Chondrocyte (in vitro differentiated cells): ENCODE data around the gene MN1. TPM values are rescaled to one million over a fixed set of nuclear protein-coding genes. Genes with fewer than 3 reads are reported as not detected.

Experiments used
- DNase-seq: peaks from one replicate; pipeline ENCODE4 v3.0.0; 2021; ENCODE audit warnings: mixed read lengths, low spot score
- H3K27ac Mint-ChIP-seq: one replicate; pipeline ENCODE4 v1.8.0; 2021; ENCODE audit warnings: mild to moderate bottlenecking, moderate library complexity, mixed read lengths; ENCODE audit not compliant: unreplicated experiment
- H3K27me3 Mint-ChIP-seq: 2 replicates; pipeline ENCODE4 v1.8.0; 2021; ENCODE audit warnings: low read depth, mixed read lengths
- H3K36me3 Mint-ChIP-seq: 2 replicates; pipeline ENCODE4 v1.8.0; 2021; ENCODE audit warnings: low read depth, mixed read lengths
- H3K4me1 Mint-ChIP-seq: 2 replicates; pipeline ENCODE4 v1.8.0; 2021; ENCODE audit warnings: low read depth, mild to moderate bottlenecking, mixed read lengths
- H3K4me3 Mint-ChIP-seq: one replicate; pipeline ENCODE4 v1.8.0; 2021; ENCODE audit warnings: mild to moderate bottlenecking, moderate library complexity, mixed read lengths; ENCODE audit not compliant: unreplicated experiment
- H3K9me3 Mint-ChIP-seq: 2 replicates; pipeline ENCODE4 v1.8.0; 2021; ENCODE audit warnings: low read depth, mixed read lengths
- total RNA-seq: library from RNA; stranded (reverse); gene quantifications from 3 replicates; pipeline ENCODE4 v1.2.1, GENCODE V29; 2021
- TF ChIP-seq, protein P1 (sequence below): fragments of 200-600 bp; sonication (generic); IDR thresholded peaks from 2 replicates; pipeline ENCODE4 v1.5.0; 2021; ENCODE audit warnings: antibody characterized with exemption, mild to moderate bottlenecking, moderate library complexity

The MN1 gene
- total RNA-seq, 1 donor from 2014 or later = 119 TPM

DNA sequence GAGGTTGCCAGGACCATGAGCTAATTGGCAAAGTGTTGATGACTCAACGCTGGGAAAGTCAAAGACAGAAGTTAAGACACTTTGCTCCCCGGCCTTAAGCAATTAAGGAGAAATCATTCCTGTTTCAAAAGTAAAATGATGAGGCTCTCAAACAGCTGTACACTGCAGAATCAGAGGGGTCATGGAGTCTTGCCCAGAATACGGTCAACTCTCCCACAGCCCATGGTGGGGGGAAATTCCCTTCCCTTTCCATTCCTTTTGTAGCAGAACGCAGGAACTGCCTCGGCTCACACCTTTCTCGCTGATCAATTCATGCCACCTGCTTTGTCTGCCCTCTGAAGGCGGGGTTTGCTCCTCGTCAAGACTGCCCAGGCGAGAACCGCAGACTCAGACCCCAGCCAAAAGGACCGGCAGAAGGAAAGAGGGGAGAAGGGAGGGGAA is 52.8 kb downstream of the MN1 start:
- no peaks in the 10 kb centered on the region for H3K27me3 Mint-ChIP-seq
- no peaks in the 10 kb centered on the region for H3K9me3 Mint-ChIP-seq
- peaks cover 20% of the 10 kb centered on the region for H3K36me3 Mint-ChIP-seq
- peak overlapping the region; percentile 90 for H3K27ac Mint-ChIP-seq
- H3K4me3 Mint-ChIP-seq = peak overlapping the region; percentile 51
- TF ChIP-seq, protein P1, sequence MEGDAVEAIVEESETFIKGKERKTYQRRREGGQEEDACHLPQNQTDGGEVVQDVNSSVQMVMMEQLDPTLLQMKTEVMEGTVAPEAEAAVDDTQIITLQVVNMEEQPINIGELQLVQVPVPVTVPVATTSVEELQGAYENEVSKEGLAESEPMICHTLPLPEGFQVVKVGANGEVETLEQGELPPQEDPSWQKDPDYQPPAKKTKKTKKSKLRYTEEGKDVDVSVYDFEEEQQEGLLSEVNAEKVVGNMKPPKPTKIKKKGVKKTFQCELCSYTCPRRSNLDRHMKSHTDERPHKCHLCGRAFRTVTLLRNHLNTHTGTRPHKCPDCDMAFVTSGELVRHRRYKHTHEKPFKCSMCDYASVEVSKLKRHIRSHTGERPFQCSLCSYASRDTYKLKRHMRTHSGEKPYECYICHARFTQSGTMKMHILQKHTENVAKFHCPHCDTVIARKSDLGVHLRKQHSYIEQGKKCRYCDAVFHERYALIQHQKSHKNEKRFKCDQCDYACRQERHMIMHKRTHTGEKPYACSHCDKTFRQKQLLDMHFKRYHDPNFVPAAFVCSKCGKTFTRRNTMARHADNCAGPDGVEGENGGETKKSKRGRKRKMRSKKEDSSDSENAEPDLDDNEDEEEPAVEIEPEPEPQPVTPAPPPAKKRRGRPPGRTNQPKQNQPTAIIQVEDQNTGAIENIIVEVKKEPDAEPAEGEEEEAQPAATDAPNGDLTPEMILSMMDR = no peak
- DNase-seq = no peak
- peaks cover 68% of the 10 kb centered on the region for H3K4me1 Mint-ChIP-seq

DNA sequence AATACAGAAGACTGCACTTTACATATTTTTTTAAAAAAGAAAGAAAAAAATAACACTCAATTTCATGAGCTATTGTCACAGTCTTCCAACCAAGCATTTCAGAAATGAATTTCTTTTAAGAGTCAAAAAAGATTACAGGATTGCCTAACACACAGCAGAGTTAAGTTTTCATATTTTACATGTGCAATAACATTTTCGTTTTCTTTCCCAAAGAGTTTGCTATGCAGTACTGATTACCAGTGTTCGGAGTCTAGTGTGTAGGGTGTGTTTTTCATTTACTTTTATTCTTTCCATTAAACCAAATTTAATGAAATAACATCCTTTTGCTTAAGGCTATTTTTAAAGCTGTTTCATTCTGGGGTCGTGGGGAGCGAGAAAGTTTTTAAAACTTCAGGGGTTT is 53.2 kb downstream of the MN1 start:
- Mint-ChIP-seq H3K4me1 (peaks cover 64% of the 10 kb centered on the region), H3K27me3 (no peaks in the 10 kb centered on the region), H3K9me3 (no peaks in the 10 kb centered on the region), H3K4me3 (peak overlapping the region; percentile 51), H3K36me3 (peaks cover 20% of the 10 kb centered on the region), H3K27ac (peak overlapping the region; percentile 90)
- TF ChIP-seq, protein P1 = no peak
- DNase-seq = no peak

DNA sequence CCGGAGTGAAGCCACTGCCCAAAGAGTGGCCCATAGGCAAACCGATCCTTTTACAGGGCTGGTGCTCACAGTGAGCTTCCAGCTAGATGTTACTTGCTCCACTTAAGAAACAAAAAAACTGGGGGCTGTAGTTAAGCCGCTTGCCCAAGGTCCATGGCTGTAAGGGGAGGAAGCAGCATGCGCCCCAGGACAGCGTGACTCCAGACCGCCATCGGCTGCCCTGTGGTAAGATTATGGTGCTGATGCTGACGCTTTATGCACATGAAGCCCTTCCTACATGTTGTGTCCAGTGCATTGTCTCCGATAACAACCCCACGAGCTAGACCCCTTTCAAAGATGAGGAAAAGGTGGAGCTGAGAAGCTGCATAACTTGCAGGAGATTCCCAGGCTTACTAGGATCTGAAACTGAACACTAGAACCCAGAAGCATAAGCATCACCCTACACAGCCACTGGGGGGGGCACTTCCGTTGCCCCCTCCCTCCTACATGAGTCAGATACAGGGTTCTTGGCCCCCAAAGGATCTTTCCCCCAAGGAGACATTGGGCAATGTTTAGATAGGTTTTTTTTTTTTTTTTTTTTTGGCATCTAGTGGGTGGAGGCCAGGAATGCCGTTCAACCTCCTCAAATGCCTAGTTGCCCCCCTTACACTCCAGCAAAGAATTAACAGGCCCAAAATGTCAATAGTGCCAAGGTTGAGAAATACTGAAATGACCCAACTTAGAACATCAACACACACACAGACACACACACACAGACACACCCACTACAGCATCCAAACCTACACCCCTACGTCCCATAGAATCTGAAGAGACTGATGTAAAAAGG is 53.9 kb downstream of the MN1 start:
- TF ChIP-seq, protein P1 = peak; percentile 72
- no peaks in the 10 kb centered on the region for H3K27me3 Mint-ChIP-seq
- no peaks in the 10 kb centered on the region for H3K9me3 Mint-ChIP-seq
- peaks cover 20% of the 10 kb centered on the region for H3K36me3 Mint-ChIP-seq
- no peak for DNase-seq
- H3K4me1 Mint-ChIP-seq = peaks cover 56% of the 10 kb centered on the region
- peak overlapping the region; percentile 5 for H3K4me3 Mint-ChIP-seq
- H3K27ac Mint-ChIP-seq = peak overlapping the region; percentile 90

DNA sequence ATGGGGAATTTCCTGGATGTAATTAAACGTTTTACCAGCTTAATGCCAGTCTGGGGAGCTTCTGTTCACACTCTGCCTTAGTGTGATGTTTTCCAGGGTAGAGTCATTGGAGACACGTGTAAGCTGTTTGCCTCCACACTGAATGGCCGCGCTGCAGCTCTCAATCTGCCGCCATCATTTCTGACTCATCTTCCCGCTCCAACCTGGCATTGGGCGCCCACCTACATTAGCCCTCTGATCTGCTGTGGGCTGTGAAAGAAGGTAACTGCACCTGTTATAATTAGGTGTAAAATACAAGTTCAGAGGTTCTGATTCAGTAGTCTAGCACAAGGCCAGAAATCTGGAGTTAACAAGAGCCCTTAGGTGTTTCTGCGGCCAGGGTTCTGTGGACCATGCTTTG is 54.6 kb downstream of the MN1 start:
- Mint-ChIP-seq H3K36me3 (peaks cover 18% of the 10 kb centered on the region), H3K27ac (no peak overlapping the region), H3K4me3 (no peak overlapping the region), H3K27me3 (no peaks in the 10 kb centered on the region), H3K9me3 (no peaks in the 10 kb centered on the region), H3K4me1 (peaks cover 49% of the 10 kb centered on the region)
- no peak for DNase-seq
- TF ChIP-seq, protein P1 = no peak

DNA sequence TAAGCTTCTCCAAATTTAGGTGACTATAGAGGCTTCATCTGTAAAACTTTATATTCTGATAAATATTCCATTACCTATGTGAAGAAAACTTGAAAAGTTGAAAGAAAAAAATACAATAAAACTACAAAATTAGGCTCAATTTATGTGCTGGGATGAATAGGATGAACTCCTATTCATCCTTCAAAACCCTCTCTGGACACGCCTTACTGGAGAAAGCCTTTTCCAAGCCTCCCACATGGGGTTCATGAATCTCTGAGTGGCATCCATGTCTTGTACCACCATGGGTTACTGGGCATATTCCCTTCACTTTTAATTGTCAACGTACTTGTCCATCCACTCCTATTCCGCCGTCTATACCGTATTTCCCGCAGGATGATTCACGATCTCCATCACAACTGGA is 55.7 kb downstream of the MN1 start:
- Mint-ChIP-seq H3K27ac (peak overlapping the region; percentile 11), H3K36me3 (peaks cover 17% of the 10 kb centered on the region), H3K27me3 (no peaks in the 10 kb centered on the region), H3K4me1 (peaks cover 38% of the 10 kb centered on the region), H3K4me3 (no peak overlapping the region), H3K9me3 (no peaks in the 10 kb centered on the region)
- no peak for DNase-seq
- TF ChIP-seq, protein P1 = no peak
